Activated naive CD4-positive, alpha-beta T cell treated with anti-CD3 and anti-CD28 coated beads, Interleukin-2, amount 10 ng/mL, durations not matched to agents 7 days and 5 days (primary cell): ENCODE results near the gene FADS3.

ENCODE experiments used
- CTCF ChIA-PET: fragments of 350-600 bp; sonication (Branson Sonifier 250); formaldehyde crosslinking; loops from one replicate; lab custom pipeline; 2021; ENCODE audit warnings: antibody characterized with exemption; lab: Charles Lee
- DNase-seq: peaks from one replicate; pipeline ENCODE4 v3.0.0-alpha.2; 2020
- H3K27ac Mint-ChIP-seq: one replicate; pipeline ENCODE4 v1.8.0; 2021; ENCODE audit warnings: mild to moderate bottlenecking, moderate library complexity, mixed read lengths
- H3K27me3 Mint-ChIP-seq: one replicate; pipeline ENCODE4 v1.8.0; 2021; ENCODE audit warnings: mild to moderate bottlenecking, mixed read lengths
- H3K36me3 Mint-ChIP-seq: one replicate; pipeline ENCODE4 v1.8.0; 2021; ENCODE audit warnings: mixed read lengths
- H3K4me1 Mint-ChIP-seq: one replicate; pipeline ENCODE4 v1.8.0; 2021; ENCODE audit warnings: mixed read lengths
- H3K4me3 Mint-ChIP-seq: one replicate; pipeline ENCODE4 v1.8.0; 2021; ENCODE audit warnings: mild to moderate bottlenecking, moderate library complexity, mixed read lengths
- H3K9me3 Mint-ChIP-seq: one replicate; pipeline ENCODE4 v1.8.0; 2021; ENCODE audit warnings: mixed read lengths

The FADS3 gene

GRCh38 chr11:61891331-61892084 lies at the start of gene FADS3:
Gene FADS3, minus strand, starts transcription at chr11:61891545. Its CDS starts 164 bp downstream, at chr11:61891381.
- Mint-ChIP-seq H3K9me3 (no peaks in the 10 kb centered on the region), H3K27ac (no peak within 1 kb of the TSS), H3K36me3 (no peaks in the 10 kb centered on the region), H3K4me3 (peak within 1 kb of the TSS; percentile 81), H3K4me1 (peaks cover 3% of the 10 kb centered on the region), H3K27me3 (peaks cover 54% of the 10 kb centered on the region)
- DNase-seq, result peak; percentile 81
- CTCF ChIA-PET, result interaction anchor here (0.8 to 2.0 kb wide), 3 partner anchors 94 to 190 kb away, joined by 3 to 11 read pairs (median 3); no protein-coding TSS in a partner anchor

DNA sequence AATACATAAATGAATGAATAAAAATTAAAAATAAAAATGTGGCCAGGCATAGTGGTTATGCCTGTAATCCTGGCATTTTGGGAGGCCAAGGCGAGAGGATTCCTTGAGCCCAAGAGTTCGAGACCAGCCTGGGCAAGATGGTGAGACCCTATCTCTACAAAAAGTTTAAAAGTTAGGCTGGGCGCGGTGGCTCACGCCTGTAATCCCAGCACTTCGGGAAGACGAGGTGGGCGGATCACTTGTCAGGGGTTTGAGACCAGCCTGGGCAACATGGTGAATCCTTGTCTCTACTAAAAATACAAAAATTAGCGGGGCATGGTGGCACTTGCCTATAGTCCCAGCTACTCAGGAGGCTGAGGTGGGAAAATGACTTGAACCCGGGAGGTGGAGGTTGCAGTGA lies 49.1 kb upstream of the FADS3 start:
- CTCF ChIA-PET, result no interaction called here
- Mint-ChIP-seq H3K9me3 (peaks cover 4% of the 10 kb centered on the region), H3K4me1 (no peaks in the 10 kb centered on the region), H3K27me3 (peaks cover 18% of the 10 kb centered on the region), H3K36me3 (no peaks in the 10 kb centered on the region), H3K27ac (no peak overlapping the region), H3K4me3 (no peak overlapping the region)
- no peak for DNase-seq

DNA sequence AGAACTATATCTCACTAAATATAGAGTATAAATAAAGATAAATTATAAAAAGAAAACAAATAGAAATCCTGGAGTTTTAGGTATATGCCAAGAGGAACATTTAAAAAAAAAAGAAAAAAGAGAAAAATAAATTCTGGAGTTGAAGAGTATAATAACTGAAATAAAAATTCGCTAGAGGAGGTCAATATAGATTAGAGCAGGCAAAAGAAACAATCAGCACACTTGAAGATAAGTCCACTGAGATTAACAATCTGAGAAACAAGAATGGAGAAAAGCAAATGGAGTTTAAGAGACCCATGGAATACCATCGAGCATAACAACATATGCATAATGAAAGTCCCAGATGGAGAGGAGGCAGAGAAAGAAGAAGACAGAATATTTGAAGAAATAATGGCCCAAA lies 44.5 kb upstream of the FADS3 start:
- Mint-ChIP-seq H3K27ac (no peak overlapping the region), H3K36me3 (no peaks in the 10 kb centered on the region), H3K27me3 (peaks cover 30% of the 10 kb centered on the region), H3K4me1 (no peaks in the 10 kb centered on the region), H3K4me3 (no peak overlapping the region), H3K9me3 (peaks cover 4% of the 10 kb centered on the region)
- DNase-seq, result no peak
- CTCF ChIA-PET, result interaction anchor here (0.6 to 4.0 kb wide), 3 partner anchors 12 to 148 kb away, joined by 3 to 11 read pairs (median 5); no protein-coding TSS in a partner anchor

- DNase-seq, result no peak
Measured at GRCh38 chr11:61930933-61931332, 39.6 kb upstream of the FADS3 start.

DNA sequence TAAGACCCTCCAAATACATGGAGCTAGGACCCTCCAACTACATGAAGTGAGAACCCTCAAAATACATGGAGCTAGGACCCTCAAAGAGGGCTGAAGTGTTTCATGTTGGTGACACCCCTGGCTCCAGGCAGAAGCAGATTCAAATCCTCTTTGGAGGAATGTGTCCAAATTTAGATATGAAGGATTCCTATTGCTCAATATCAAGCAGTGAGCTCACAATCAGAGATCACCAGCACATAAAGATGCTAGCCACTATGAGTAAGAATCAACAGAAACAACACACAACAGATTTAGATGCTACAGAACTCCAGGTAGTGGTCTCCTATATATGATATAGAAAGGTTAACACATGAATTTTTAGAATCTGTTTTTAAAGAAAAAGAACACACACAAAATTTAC lies 37.3 kb upstream of the FADS3 start:
- Mint-ChIP-seq H3K36me3 (no peaks in the 10 kb centered on the region), H3K9me3 (no peaks in the 10 kb centered on the region), H3K4me3 (no peak overlapping the region), H3K4me1 (no peaks in the 10 kb centered on the region), H3K27ac (no peak overlapping the region), H3K27me3 (peaks cover 45% of the 10 kb centered on the region)
- no peak for DNase-seq
- CTCF ChIA-PET, result interaction anchor here (1.2 to 1.7 kb wide), 4 partner anchors 19 to 153 kb away, joined by 3 to 10 read pairs (median 6); partner anchors contain the start of gene FEN1

More at GRCh38 chr11:61930933-61931332, 39.6 kb upstream of the FADS3 start:
- peaks cover under 1% of the 10 kb centered on the region for H3K9me3 Mint-ChIP-seq
- no peaks in the 10 kb centered on the region for H3K36me3 Mint-ChIP-seq
- no peak overlapping the region for H3K27ac Mint-ChIP-seq
- CTCF ChIA-PET, result interaction anchor here (0.9 to 2.0 kb wide), 5 partner anchors 15 to 151 kb away, joined by 3 to 8 read pairs (median 4); no protein-coding TSS in a partner anchor
- H3K4me3 Mint-ChIP-seq, result no peak overlapping the region
- peaks cover 28% of the 10 kb centered on the region for H3K27me3 Mint-ChIP-seq
- H3K4me1 Mint-ChIP-seq, result no peaks in the 10 kb centered on the region

GRCh38 chr11:61927501-61927900 lies 36.2 kb upstream of the FADS3 start:
- CTCF ChIA-PET, result no interaction called here
- H3K9me3 Mint-ChIP-seq, result no peaks in the 10 kb centered on the region
- H3K27me3 Mint-ChIP-seq, result peaks cover 55% of the 10 kb centered on the region
- H3K4me3 Mint-ChIP-seq, result no peak overlapping the region
- DNase-seq, result no peak
- no peaks in the 10 kb centered on the region for H3K36me3 Mint-ChIP-seq
- no peaks in the 10 kb centered on the region for H3K4me1 Mint-ChIP-seq
- H3K27ac Mint-ChIP-seq, result no peak overlapping the region

GRCh38 chr11:61926235-61926634 lies 34.9 kb upstream of the FADS3 start:
- Mint-ChIP-seq H3K4me1 (no peaks in the 10 kb centered on the region), H3K27me3 (peaks cover 54% of the 10 kb centered on the region), H3K36me3 (no peaks in the 10 kb centered on the region), H3K9me3 (no peaks in the 10 kb centered on the region), H3K27ac (no peak overlapping the region), H3K4me3 (no peak overlapping the region)
- no peak for DNase-seq
- CTCF ChIA-PET, result interaction anchor here (1.0 to 2.3 kb wide), 3 partner anchors 28 to 182 kb away, joined by 3 to 9 read pairs (median 5); no protein-coding TSS in a partner anchor

DNA sequence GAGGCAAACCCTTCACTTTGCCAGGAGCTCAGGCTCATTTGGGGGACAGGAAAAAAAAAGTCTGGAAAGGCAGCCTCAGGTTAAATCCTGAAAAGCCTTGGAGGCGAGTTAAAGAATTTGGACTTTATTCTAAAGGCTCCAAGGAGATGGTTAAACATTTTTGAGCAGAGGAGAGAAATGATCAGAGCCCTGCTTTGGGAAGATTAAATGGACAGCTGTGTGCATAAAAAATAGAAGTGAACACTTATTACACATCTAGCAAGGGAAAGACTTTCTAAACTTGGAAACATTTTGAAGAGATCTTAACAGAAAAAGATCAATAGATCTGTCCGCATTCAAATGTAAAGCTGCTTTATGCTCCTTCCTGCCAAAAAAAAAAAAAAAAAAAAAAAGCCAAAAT lies 34.4 kb upstream of the FADS3 start:
- no peaks in the 10 kb centered on the region for H3K9me3 Mint-ChIP-seq
- CTCF ChIA-PET, result interaction anchor here (1.0 to 2.3 kb wide), 3 partner anchors 28 to 182 kb away, joined by 3 to 9 read pairs (median 5); no protein-coding TSS in a partner anchor
- DNase-seq, result no peak
- H3K4me3 Mint-ChIP-seq, result no peak overlapping the region
- no peak overlapping the region for H3K27ac Mint-ChIP-seq
- H3K4me1 Mint-ChIP-seq, result no peaks in the 10 kb centered on the region
- peaks cover 55% of the 10 kb centered on the region for H3K27me3 Mint-ChIP-seq
- H3K36me3 Mint-ChIP-seq, result no peaks in the 10 kb centered on the region

DNA sequence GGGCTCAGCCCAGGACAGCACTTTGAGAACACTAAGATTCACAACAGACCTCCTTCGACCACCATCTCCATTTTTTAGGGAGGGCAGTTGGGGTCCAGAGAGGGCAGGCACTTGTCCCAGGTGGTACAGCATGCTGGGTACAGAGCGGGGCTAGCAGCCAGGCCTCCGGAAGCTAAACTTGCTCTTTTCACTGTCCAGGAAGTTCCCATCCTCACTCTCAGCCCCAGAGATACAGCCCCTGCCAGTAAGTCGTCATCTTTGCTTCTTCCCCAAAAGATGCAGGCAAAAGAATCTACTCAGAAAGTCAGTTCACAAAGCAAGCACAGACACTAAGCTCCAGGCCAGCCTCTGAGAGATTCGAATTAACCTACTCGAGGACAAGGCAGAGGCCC lies 32.7 kb upstream of the FADS3 start:
- H3K4me3 Mint-ChIP-seq, result no peak overlapping the region
- CTCF ChIA-PET, result interaction anchor here (1.7 kb wide), 1 partner anchor 184 kb away, joined by 6 read pairs; no protein-coding TSS in a partner anchor

GRCh38 chr11:61923166-61924063 lies 32.1 kb upstream of the FADS3 start:
- no peaks in the 10 kb centered on the region for H3K36me3 Mint-ChIP-seq
- no peak overlapping the region for H3K4me3 Mint-ChIP-seq
- CTCF ChIA-PET, result interaction anchor here (1.7 to 1.8 kb wide), 2 partner anchors 24 to 184 kb away, joined by 6 to 7 read pairs; no protein-coding TSS in a partner anchor
- H3K27ac Mint-ChIP-seq, result no peak overlapping the region
- no peak for DNase-seq
- peaks cover under 1% of the 10 kb centered on the region for H3K4me1 Mint-ChIP-seq
- no peaks in the 10 kb centered on the region for H3K9me3 Mint-ChIP-seq
- peaks cover 76% of the 10 kb centered on the region for H3K27me3 Mint-ChIP-seq

More for the DNA sequence above, 32.7 kb upstream of the FADS3 start:
- no peak for DNase-seq
- Mint-ChIP-seq H3K9me3 (no peaks in the 10 kb centered on the region), H3K27me3 (peaks cover 70% of the 10 kb centered on the region), H3K36me3 (no peaks in the 10 kb centered on the region), H3K27ac (no peak overlapping the region), H3K4me1 (no peaks in the 10 kb centered on the region)

DNA sequence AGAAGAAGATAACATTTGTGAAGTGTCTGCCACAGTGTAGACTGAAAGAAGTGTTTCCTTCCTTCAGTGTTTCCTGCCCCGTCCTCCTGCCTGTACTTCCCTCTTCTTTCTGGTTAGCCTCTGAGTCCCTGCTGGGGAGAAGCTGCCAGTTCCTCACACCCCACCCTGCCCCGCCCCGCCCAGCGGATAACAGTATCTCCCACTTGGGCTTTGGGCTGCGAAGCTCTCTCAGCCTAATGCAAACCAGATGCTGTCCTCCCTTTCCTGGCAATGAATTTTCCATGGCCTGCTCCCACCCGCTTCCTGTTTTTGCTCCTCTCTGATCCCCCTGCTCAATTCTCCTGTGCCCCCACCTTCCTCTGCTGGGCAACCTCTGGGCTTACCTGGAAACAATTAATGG lies 31.2 kb upstream of the FADS3 start:
- Mint-ChIP-seq H3K27me3 (peaks cover 78% of the 10 kb centered on the region), H3K9me3 (no peaks in the 10 kb centered on the region), H3K36me3 (no peaks in the 10 kb centered on the region), H3K4me3 (no peak overlapping the region), H3K4me1 (peaks cover 9% of the 10 kb centered on the region), H3K27ac (no peak overlapping the region)
- DNase-seq, result no peak
- CTCF ChIA-PET, result interaction anchor here (1.8 kb wide), 1 partner anchor 24 kb away, joined by 7 read pairs; no protein-coding TSS in a partner anchor

DNA sequence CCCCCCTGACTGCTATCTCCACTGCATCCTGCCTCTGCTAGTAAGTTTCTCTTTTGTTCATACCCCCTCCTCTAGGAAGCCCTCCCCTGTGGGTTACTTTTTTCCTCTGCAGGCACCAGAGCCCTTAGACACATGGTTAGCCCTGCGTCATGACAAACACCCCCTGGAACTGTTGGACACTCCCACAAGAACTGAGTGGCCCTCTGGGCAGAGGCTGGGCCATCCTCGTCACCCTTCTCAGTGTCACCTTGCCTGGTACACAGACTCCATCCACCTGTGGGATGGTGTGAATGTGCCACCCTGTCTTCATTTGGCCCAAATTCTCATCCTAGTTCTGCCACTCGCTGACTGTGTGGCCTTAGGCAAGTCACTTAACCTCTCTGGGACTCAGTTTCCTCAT lies 30.1 kb upstream of the FADS3 start:
- CTCF ChIA-PET, result no interaction called here
- H3K27me3 Mint-ChIP-seq, result peaks cover 83% of the 10 kb centered on the region
- no peaks in the 10 kb centered on the region for H3K9me3 Mint-ChIP-seq
- DNase-seq, result no peak
- peaks cover 9% of the 10 kb centered on the region for H3K4me1 Mint-ChIP-seq
- no peaks in the 10 kb centered on the region for H3K36me3 Mint-ChIP-seq
- no peak overlapping the region for H3K27ac Mint-ChIP-seq
- H3K4me3 Mint-ChIP-seq, result no peak overlapping the region

GRCh38 chr11:61919705-61920631 lies 28.6 kb upstream of the FADS3 start:
- H3K4me1 Mint-ChIP-seq, result peaks cover 9% of the 10 kb centered on the region
- CTCF ChIA-PET, result interaction anchor here (1.1 to 1.4 kb wide), 2 partner anchors 10 to 161 kb away, joined by 3 to 4 read pairs; no protein-coding TSS in a partner anchor
- H3K9me3 Mint-ChIP-seq, result no peaks in the 10 kb centered on the region
- H3K27ac Mint-ChIP-seq, result no peak overlapping the region
- peaks cover 90% of the 10 kb centered on the region for H3K27me3 Mint-ChIP-seq
- H3K4me3 Mint-ChIP-seq, result no peak overlapping the region
- no peaks in the 10 kb centered on the region for H3K36me3 Mint-ChIP-seq
- no peak for DNase-seq
